Measurements from ENCODE around the gene IL15RA. TPM values are rescaled to one million over a fixed set of nuclear protein-coding genes. Genes with fewer than 3 reads are reported as not detected.
A peak's percentile ranks its signal among the peaks of the same experiment; 100 is the strongest.
"Not testable (repeated sequence)": the region's sequence is repeated elsewhere in the genome, so short reads cannot be mapped to it uniquely, and the experiment has no call there.

The IL15RA gene
- total and polyA plus RNA-seq, 2 donors from 2014 or later: 6.8 to 13.9 TPM

GRCh38 chr10:5911670-5912069, 65.7 kb downstream of the IL15RA start:
- Histone ChIP-seq H3K9ac (ENCODE audit: low read length in 3 of 3) (no peak overlapping the region), H3K36me3 (ENCODE audit: control insufficient read depth in 2 of 3, insufficient read depth in 3 of 3, low read length in 3 of 3) (peaks cover 7 to 66% (median 54%) of the 10 kb centered on the region in 3 donors), H3K4me3 (ENCODE audit: low read length in 3 of 3) (no peak overlapping the region), H3K27ac (ENCODE audit: low read depth in 2 of 2, low read length in 2 of 2) (no peak overlapping the region), H3K27me3 (ENCODE audit: control insufficient read depth, insufficient read depth, low read length) (no peaks in the 10 kb centered on the region), H3K9me3 (ENCODE audit: control insufficient read depth in 2 of 3, insufficient read depth in 1 of 3, low read length in 3 of 3) (no peaks in the 10 kb centered on the region), H3K4me1 (ENCODE audit: control insufficient read depth in 2 of 3, insufficient read depth in 2 of 3, low read depth in 1 of 3, low read length in 3 of 3) (no peaks in the 10 kb centered on the region)
- no peak for TF ChIP-seq CTCF (IDR thresholded peaks at IDR 0.05; ENCODE audit: borderline replicate concordance, extremely low read depth, insufficient read depth)
- FAIRE-seq (no peak), DNase-seq (no peak)
- intact Hi-C loops (cut with DNase I): no loop called here

- no peaks in the 10 kb centered on the region for H3K9me3 ChIP-seq (ENCODE audit: control insufficient read depth in 2 of 3, insufficient read depth in 1 of 3, low read length in 3 of 3)
- intact Hi-C loops (cut with DNase I): no loop called here
- no peak for TF ChIP-seq CTCF (IDR thresholded peaks at IDR 0.05; ENCODE audit: borderline replicate concordance, extremely low read depth, insufficient read depth)
- no peaks in the 10 kb centered on the region for H3K4me1 ChIP-seq (ENCODE audit: control insufficient read depth in 2 of 3, insufficient read depth in 2 of 3, low read depth in 1 of 3, low read length in 3 of 3)
- no peak overlapping the region for H3K27ac ChIP-seq (ENCODE audit: low read depth in 2 of 2, low read length in 2 of 2)
- DNase-seq (peak in 1 of 5 donors; percentile 19), FAIRE-seq (no peak)
- H3K4me3 ChIP-seq (ENCODE audit: low read length in 3 of 3): no peak overlapping the region
- peaks cover 5 to 66% (median 53%) of the 10 kb centered on the region in 3 donors for H3K36me3 ChIP-seq (ENCODE audit: control insufficient read depth in 2 of 3, insufficient read depth in 3 of 3, low read length in 3 of 3)
- H3K27me3 ChIP-seq (ENCODE audit: control insufficient read depth, insufficient read depth, low read length): no peaks in the 10 kb centered on the region
- H3K9ac ChIP-seq (ENCODE audit: low read length in 3 of 3): no peak overlapping the region
Observed at GRCh38 chr10:5910323-5911100, 66.8 kb downstream of the IL15RA start.

- FAIRE-seq; H3K27me3 ChIP-seq (ENCODE audit: control insufficient read depth, insufficient read depth, low read length); H3K9ac ChIP-seq (ENCODE audit: low read length in 3 of 3); H3K4me3 ChIP-seq (ENCODE audit: low read length in 3 of 3); H3K9me3 ChIP-seq (ENCODE audit: control insufficient read depth in 2 of 3, insufficient read depth in 1 of 3, low read length in 3 of 3); intact Hi-C loops (cut with DNase I); H3K4me1 ChIP-seq (ENCODE audit: control insufficient read depth in 2 of 3, insufficient read depth in 2 of 3, low read depth in 1 of 3, low read length in 3 of 3); H3K27ac ChIP-seq (ENCODE audit: low read depth in 2 of 2, low read length in 2 of 2): not testable (repeated sequence)
- peak in 3 of 5 donors; percentile 46 to 61 (median 59) for DNase-seq
- peaks cover 5 to 49% (median 40%) of the 10 kb centered on the region in 3 donors for H3K36me3 ChIP-seq (ENCODE audit: control insufficient read depth in 2 of 3, insufficient read depth in 3 of 3, low read length in 3 of 3)
Observed at GRCh38 chr10:5908676-5909075, 68.7 kb downstream of the IL15RA start.

GRCh38 chr10:5906651-5907050, 70.7 kb downstream of the IL15RA start:
- TF ChIP-seq CTCF (IDR thresholded peaks at IDR 0.05; ENCODE audit: borderline replicate concordance, extremely low read depth, insufficient read depth): no peak
- Histone ChIP-seq H3K27ac (ENCODE audit: low read depth in 2 of 2, low read length in 2 of 2) (no peak overlapping the region), H3K36me3 (ENCODE audit: control insufficient read depth in 2 of 3, insufficient read depth in 3 of 3, low read length in 3 of 3) (peaks cover 5 to 46% (median 29%) of the 10 kb centered on the region in 3 donors), H3K9me3 (ENCODE audit: control insufficient read depth in 2 of 3, insufficient read depth in 1 of 3, low read length in 3 of 3) (no peaks in the 10 kb centered on the region), H3K27me3 (ENCODE audit: control insufficient read depth, insufficient read depth, low read length) (no peaks in the 10 kb centered on the region), H3K4me3 (ENCODE audit: low read length in 3 of 3) (no peak overlapping the region), H3K9ac (ENCODE audit: low read length in 3 of 3) (no peak overlapping the region), H3K4me1 (ENCODE audit: control insufficient read depth in 2 of 3, insufficient read depth in 2 of 3, low read depth in 1 of 3, low read length in 3 of 3) (no peaks in the 10 kb centered on the region)
- no peak for DNase-seq
- FAIRE-seq: no peak
- intact Hi-C loops (cut with DNase I): no loop called here
